Measurements from ENCODE around the gene CYP27A1.

Gene CYP27A1

DNA sequence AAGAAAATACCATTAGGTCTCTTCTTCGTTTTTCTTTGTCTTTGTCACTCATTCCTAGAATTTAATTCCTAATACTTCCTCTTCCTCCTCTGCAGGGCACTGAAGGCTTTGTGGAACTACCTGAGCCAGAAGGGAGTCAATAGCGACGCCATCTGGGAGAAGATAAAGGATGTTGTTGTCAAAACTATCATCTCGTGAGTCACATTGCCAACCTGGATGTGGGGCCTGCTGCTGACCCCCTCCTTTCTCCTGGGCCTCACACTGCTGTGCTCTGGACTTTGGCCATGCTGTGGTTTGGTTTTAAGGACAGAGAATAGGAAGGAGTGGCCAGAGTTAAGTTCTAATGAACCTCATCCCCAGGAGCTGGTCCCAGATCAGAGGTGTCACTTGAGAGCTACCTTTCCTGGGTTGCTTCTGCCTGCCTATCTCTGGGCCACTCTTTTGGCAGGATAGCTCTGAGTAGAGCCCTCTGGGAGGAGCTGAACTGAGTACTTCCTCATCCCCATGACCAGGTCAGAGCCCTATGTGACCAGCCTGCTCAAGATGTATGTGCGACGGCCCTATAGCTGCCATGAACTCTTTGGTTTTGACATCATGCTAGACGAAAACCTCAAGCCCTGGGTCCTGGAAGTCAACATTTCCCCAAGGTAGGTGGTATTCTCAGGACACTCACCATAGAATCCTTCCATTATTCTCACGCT lies 33.1 kb upstream of the CYP27A1 start:
- DNase-seq (ENCODE audit: extremely low spot score): no peak
- ChIA-PET POLR2A (no interaction called here), CTCF (interaction anchor here (1.1 to 2.4 kb wide), 3 partner anchors 11 to 27 kb away, joined by 3 to 7 read pairs (median 7); no protein-coding TSS in a partner anchor)
- TF ChIP-seq, protein P1, sequence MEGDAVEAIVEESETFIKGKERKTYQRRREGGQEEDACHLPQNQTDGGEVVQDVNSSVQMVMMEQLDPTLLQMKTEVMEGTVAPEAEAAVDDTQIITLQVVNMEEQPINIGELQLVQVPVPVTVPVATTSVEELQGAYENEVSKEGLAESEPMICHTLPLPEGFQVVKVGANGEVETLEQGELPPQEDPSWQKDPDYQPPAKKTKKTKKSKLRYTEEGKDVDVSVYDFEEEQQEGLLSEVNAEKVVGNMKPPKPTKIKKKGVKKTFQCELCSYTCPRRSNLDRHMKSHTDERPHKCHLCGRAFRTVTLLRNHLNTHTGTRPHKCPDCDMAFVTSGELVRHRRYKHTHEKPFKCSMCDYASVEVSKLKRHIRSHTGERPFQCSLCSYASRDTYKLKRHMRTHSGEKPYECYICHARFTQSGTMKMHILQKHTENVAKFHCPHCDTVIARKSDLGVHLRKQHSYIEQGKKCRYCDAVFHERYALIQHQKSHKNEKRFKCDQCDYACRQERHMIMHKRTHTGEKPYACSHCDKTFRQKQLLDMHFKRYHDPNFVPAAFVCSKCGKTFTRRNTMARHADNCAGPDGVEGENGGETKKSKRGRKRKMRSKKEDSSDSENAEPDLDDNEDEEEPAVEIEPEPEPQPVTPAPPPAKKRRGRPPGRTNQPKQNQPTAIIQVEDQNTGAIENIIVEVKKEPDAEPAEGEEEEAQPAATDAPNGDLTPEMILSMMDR (IDR thresholded peaks at IDR 0.05; ENCODE audit: control extremely low read depth, extremely low read depth, low read depth, missing control alignments): no peak

DNA sequence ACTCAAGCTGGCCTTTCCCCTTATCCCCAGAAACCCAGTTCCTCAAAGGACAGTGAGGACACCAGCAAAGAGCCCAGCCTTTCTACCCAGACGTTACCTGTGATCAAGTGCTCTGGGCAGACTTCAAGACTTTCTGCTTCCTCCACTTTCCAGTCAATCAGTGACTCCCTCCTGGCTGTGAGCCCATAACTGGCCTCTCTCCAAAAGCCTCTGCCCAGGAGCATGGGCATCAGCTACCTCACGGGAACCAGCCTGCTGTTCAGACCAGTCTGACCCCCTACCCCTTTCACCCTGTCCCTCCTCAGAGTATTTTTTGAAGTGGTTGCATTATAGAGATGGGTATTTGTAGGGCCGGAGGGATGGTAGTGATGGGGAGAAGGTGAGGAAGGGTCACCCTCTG lies 27.7 kb upstream of the CYP27A1 start:
- DNase-seq (ENCODE audit: extremely low spot score): no peak
- TF ChIP-seq, protein P1 (IDR thresholded peaks at IDR 0.05; ENCODE audit: control extremely low read depth, extremely low read depth, low read depth, missing control alignments): no peak
- POLR2A ChIA-PET: no interaction called here
- CTCF ChIA-PET: interaction anchor here (1.4 to 3.7 kb wide), 2 partner anchors 11 to 21 kb away, joined by 3 to 19 read pairs; no protein-coding TSS in a partner anchor

DNA sequence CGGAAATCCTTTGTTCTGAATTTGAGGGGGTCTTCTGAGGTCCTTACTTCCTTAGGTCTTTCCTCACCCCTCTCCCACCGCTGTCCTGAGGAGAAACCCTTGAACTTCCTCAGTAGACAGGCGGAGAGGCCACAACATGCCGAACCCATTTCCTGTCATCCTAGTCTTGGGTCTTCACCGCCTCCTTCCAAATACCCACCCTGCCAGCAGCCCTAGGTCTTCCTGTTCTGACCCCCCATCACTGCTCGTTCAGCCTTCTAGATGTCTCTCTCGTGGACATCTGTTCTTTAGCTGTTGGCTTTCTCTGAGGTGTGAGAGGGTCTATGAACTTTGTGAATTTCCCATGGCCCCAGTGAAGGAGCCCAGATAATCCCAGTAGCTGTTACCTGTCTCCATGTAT lies 27.2 kb upstream of the CYP27A1 start:
- DNase-seq (ENCODE audit: extremely low spot score): no peak
- POLR2A ChIA-PET: no interaction called here
- TF ChIP-seq, protein P1 (IDR thresholded peaks at IDR 0.05; ENCODE audit: control extremely low read depth, extremely low read depth, low read depth, missing control alignments): no peak
- CTCF ChIA-PET: interaction anchor here (1.4 to 3.7 kb wide), 2 partner anchors 12 to 20 kb away, joined by 3 to 19 read pairs; no protein-coding TSS in a partner anchor

DNA sequence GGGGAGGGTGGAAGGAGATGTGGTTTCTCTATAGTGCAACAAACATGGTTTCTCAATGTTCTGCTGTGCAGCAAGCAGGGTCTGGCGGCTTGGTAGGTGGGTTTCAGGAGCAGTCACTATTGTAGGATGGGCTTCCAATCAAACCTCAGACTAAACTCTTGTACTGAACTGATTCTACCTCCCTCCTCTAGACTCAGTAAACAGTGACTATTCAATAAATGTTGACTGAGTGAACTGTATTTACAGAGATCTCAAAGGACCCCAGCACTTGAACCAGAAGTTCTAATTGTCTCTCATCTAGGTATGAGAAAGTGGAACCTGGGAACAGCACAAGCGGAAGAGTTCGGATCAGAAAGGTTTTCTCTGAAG lies 26.8 kb upstream of the CYP27A1 start:
- no peak for DNase-seq (ENCODE audit: extremely low spot score)
- ChIA-PET CTCF (interaction anchor here (0.9 to 1.4 kb wide), 3 partner anchors 8 to 22 kb away, joined by 3 read pairs; no protein-coding TSS in a partner anchor), POLR2A (no interaction called here)
- TF ChIP-seq, protein P1 (IDR thresholded peaks at IDR 0.05; ENCODE audit: control extremely low read depth, extremely low read depth, low read depth, missing control alignments): no peak

DNA sequence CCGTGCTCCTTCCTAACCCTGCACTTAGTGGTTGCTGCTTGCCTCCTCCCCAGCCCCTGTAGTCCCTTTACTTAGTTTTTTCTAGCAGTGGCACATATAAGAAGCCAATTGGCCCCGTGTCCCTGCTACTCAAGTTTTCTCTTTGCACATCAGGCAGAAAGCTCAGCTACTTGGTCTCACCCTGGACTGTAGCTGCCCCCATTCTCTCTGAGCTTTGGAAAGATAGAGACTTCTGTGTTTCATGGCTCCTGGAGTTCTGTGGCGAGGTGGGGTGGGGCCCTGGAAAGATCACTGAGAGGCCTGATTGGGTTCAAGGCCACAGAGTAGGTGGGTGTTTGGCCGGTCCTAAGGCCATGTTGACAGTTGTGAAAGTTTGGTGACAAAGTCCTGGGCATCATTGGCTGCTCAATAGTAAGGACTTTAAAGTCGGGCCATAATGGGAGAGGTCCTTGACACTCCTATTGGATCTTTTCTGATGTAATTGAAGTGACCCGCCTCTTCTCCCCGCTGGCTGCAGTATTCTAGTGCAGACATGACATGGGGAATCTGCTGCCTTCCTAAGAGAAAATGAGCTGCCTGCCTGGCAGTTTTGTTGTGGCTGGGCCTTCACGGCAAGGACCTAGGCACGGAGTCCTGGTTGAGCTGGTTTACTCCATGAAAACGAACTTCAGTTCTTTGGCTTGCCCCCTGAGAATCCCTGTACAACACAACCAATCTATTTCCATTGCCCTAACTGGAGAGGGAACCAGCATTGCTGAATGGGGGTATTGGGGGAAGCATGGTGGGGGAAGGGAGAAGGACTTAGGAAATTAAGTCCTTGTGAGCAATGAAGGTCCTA lies 26.2 kb upstream of the CYP27A1 start:
- TF ChIP-seq, protein P1 (IDR thresholded peaks at IDR 0.05; ENCODE audit: control extremely low read depth, extremely low read depth, low read depth, missing control alignments): no peak
- CTCF ChIA-PET: interaction anchor here (0.9 to 1.4 kb wide), 3 partner anchors 9 to 23 kb away, joined by 3 read pairs; no protein-coding TSS in a partner anchor
- DNase-seq (ENCODE audit: extremely low spot score): no peak
- POLR2A ChIA-PET: no interaction called here

DNA sequence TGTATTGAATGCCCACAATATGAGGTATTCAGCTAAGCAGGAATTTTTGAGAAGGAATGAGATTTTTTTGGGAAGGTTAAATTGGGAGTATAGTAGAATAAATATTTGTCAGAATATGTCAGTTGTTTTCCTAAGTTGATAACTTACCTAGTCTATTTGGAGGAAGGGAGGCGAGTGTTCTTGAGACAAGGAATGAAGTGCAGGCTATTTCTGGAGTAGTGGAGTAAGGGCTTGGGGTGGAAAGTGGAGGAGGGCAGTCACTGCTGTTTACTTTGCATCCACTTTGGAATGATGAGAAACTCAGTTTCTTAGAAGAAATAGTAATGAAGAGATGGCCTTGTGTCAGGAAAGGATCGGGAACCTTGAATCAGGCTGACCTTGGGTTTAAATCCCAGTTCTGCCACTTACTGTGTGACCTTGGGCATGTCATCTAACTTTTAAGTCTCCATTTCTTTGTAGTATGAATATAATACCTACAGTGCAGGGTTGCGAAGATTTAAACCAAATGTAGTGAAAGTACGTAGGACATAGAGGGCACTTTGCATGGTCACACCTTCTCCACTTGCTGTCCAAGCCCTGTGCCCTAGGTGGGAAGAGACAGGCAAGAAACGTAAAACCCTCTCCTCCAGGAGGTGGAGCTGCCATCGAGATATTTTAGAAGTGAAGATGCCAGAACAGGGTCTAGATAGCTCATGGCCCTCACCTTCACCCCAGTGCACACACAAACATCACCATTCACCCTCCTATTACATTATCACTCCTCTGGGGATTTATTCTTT lies 25.2 kb upstream of the CYP27A1 start:
- ChIA-PET POLR2A (no interaction called here), CTCF (interaction anchor here (1.4 kb wide), 1 partner anchor 120 kb away, joined by 4 read pairs; no protein-coding TSS in a partner anchor)
- no peak for DNase-seq (ENCODE audit: extremely low spot score)
- TF ChIP-seq, protein P1 (IDR thresholded peaks at IDR 0.05; ENCODE audit: control extremely low read depth, extremely low read depth, low read depth, missing control alignments): no peak

Data from GM10248 (cell line).